Esophagus squamous epithelium (tissue), 4 donors: ENCODE measurements around the gene TMCO1.
"Not testable (repeated sequence)": the region's sequence is repeated elsewhere in the genome, so short reads cannot be mapped to it uniquely, and the experiment has no call there.

Experiments
- POLR2A ChIP-seq, 4 donors: fragments of 450-650 bp; IDR thresholded peaks; one replicate each; pipeline ENCODE4 v1.6.1; 2017; ENCODE audit warnings: antibody characterized with exemption in 4 of 4, mild to moderate bottlenecking in 4 of 4, moderate library complexity in 3 of 4
- TF ChIP-seq, protein P1 (sequence below), 6 experiments: fragments of 450-650 bp in 4 of 6; fragments of 200-600 bp in 2 of 6; sonication (generic) in 2 of 6; IDR thresholded peaks; one replicate each; pipeline ENCODE4 v1.5.1; 2016 to 2019; ENCODE audit warnings: antibody characterized with exemption in 6 of 6, mild to moderate bottlenecking in 4 of 6, moderate library complexity in 4 of 6

DNA sequence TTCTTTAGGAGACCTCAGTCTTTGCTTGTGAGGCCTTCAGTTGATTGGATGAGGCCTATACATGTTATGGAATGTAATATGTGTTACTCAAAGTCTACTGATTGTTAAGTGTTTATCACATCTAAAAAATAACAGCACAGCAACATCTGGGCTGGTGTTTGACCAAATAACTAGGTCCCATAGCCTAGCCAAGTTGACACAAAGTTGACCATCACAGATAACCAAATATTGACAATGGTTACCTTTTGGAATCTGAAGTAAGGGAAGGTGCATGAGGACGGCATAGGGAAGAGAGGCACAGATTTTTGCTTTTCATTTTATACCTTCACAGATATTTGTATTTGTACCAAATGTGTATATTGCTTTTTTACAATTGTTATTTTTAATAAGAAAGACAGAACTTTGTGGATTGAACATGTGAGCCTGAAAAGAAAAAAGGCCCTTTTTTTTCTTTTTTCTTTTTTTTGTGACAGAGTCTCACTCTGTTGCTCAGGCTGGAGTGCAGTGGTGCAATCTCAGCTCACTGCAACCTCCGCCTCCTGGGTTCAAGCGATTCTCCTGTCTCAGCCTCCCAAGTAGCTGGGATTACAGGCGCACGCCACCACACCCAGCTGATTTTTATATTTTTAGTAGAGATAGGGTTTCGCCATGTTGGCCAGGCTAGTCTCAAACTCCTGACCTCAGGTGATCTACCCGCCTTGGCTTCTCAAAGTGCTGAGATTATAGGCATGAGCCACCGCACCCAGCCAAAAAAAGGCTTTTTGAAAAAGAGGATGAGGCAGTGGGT, 52.2 kb downstream of the TMCO1 start:
- TF ChIP-seq, protein P1, sequence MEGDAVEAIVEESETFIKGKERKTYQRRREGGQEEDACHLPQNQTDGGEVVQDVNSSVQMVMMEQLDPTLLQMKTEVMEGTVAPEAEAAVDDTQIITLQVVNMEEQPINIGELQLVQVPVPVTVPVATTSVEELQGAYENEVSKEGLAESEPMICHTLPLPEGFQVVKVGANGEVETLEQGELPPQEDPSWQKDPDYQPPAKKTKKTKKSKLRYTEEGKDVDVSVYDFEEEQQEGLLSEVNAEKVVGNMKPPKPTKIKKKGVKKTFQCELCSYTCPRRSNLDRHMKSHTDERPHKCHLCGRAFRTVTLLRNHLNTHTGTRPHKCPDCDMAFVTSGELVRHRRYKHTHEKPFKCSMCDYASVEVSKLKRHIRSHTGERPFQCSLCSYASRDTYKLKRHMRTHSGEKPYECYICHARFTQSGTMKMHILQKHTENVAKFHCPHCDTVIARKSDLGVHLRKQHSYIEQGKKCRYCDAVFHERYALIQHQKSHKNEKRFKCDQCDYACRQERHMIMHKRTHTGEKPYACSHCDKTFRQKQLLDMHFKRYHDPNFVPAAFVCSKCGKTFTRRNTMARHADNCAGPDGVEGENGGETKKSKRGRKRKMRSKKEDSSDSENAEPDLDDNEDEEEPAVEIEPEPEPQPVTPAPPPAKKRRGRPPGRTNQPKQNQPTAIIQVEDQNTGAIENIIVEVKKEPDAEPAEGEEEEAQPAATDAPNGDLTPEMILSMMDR (IDR thresholded peaks at IDR 0.05): not testable (repeated sequence)
- not testable (repeated sequence) for TF ChIP-seq POLR2A (IDR thresholded peaks at IDR 0.05)
